GM21528 (cell line): ENCODE data around the gene PIK3R2.
A peak's percentile ranks its signal among the peaks of the same experiment; 100 is the strongest.
"Not testable (repeated sequence)": the region's sequence is repeated elsewhere in the genome, so short reads cannot be mapped to it uniquely, and the experiment has no call there.

ENCODE experiments used
- ATAC-seq: cut with Tn5 transposase; IDR thresholded peaks from one replicate; pipeline ENCODE4 v1.9.1; 2021; ENCODE audit warnings: mild to moderate bottlenecking, moderate library complexity; ENCODE audit not compliant: unreplicated experiment, low FRiP score

PIK3R2 gene

DNA sequence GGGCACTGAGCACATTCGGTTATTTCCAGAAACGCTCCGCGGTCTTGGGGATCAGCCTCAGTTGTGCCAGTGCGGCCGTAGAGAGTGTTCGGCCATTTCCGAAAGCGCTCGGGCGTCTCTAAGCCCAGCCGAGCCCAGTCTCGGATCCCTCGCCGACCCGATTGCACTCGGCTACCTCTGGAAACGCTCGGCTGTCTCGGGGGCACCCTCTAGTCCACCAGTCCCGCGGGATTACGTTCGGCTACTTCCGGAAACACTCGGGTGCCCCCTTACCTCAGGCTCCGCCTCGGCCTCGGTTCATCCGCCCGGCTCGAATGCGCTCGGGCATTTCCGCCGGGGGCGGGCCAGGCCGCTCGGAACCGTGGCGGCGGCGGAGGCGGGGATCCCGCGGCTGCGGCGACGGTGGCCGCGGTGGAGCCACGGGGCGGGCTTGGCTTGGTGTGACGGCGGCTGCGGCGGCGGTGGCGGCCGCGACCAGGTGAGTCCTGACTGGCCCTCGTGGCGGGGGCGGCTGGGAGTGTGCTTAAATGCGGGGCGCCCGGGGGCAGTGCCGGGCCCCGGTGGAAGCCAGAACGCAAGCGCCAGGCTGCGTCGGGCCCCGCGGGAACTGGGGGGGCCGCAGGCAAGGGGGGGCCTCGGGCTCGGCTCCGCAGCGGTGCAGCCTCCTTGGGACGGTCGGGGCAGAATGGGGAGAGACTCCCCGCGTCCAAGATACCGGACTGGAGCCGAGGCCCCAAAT is at the start of gene PIK3R2:
Gene PIK3R2, plus strand, starts transcription at position 347 of the 739 bp plus-strand sequence. CDS start 2,717 bp downstream, outside the sequence.
- peak; percentile 68 for ATAC-seq

DNA sequence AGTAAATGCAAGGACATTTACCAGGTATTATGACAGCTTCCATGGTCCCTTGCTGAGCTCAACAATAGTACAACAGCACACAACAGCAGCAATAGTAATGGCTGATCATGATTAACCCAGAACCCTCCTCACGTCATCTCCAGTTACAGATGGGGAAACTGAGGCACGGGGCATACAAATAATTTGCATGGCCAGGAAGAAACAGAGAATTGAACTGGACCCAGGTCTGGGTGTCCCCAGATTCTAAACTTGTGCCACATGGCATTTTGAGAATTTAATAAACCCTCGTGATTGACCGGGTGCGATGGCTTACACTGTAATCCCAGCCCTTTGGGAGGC is 48.2 kb upstream of the PIK3R2 start:
- ATAC-seq: no peak

DNA sequence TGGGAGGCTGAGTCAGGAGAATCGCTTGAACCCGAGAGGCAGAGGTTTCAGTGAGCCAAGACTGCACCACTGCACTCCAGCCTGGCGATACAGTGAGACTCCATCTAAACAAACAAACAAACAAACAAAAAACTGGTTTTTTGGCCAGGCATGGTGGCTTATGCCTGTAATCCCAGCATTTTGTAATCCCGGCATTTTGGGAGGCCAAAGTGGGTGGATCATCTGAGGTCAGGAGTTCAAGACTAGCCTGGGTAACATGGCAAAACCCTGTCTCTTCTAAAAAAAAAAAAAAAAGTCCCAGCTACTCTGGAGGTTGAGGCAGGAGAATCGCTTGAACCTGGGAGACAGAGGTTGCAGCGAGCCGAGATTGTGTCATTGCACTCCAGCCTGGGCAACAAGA is 47.7 kb upstream of the PIK3R2 start:
- not testable (repeated sequence) for ATAC-seq

GRCh38 chr19:18107235-18107634 is 45.7 kb upstream of the PIK3R2 start:
- ATAC-seq: no peak

GRCh38 chr19:18108897-18109296 is 44.1 kb upstream of the PIK3R2 start:
- ATAC-seq: no peak

DNA sequence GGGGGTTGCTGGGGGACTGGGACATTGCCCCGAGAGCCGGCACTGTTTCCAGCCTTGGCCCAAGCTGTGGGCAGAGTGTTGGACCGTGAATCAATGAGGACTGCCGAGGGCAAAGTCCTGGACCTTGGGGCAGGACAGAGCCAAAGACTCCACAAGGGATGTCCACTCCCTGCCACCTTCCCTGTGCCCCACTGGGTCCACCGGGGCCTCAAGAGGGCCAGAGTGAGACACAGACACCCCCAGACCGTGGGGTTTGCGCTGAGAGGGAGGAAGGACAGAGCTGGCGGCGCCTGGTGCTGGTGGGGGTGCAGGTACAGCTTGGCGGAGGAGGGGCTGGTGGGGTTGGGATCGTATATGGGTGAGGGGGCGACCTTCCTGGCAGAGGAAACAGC is 43.6 kb upstream of the PIK3R2 start:
- ATAC-seq: no peak

DNA sequence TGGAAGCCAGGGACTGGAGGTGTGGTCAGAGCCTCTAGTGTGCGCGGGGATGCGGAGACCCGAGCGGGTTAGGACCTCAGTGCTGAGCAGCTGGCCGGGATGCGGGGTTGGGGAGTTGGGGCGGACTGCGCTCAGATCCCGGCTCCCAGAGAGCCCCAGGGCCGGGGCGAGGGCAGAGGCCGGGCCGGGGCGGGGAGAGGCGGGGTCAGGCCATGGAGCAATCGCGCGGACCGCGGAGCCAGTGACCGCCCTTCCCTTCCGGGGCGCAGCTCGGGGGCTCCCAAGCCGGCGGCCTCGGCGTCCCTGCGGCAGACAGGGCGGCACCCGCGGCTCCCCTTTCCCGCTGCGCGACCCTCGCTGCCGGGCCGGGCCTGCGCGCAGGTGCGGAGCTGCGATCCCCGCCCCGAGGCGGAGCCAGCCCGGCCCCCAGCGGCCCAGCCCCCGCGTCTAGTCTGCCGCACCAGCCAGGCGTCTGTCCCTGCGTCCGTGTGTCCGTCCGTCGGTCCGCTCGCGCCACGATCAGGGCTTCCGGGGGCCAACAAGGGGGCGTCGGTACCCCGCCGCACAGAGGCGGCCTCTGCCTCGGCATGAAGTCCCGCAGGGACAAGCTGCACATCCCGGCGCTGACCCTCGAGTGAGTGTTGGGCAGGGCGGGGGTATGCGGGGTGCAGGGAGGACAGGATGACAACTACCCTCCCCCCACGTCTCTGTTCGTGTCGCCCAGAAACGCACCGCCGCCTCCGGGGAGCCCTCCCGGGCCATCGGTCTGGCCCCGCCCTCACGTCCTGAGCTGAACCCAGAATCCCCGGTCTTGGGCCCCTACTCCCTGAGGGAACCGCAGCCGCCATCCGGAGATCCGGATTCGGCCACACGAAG is 43.0 kb upstream of the PIK3R2 start:
- no peak for ATAC-seq

GRCh38 chr19:18110609-18111232 is 42.2 kb upstream of the PIK3R2 start:
- no peak for ATAC-seq

DNA sequence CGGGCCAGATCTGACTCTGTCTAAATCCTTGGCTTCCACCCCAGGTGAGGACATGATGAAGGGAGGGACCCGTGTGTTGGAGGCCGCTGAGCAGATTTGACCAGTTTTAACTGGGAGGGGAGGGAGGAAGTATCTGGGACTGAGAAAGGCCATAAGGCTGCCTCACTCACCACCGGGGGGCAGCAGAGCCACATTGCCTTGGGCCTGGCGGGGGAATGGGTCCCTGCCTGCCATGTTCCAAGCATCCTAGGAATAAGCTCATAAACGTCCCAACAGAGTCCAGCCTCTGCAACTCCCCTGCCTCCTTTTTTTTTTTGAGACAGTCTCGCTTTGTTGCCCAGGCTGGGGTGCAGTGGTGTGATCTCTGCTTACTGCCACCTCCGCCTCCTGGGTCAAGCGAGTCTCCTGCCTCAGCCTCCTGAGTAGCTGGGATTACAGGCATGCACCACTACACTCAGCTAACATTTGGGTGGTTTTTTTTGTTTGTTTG is 39.9 kb upstream of the PIK3R2 start:
- no peak for ATAC-seq

DNA sequence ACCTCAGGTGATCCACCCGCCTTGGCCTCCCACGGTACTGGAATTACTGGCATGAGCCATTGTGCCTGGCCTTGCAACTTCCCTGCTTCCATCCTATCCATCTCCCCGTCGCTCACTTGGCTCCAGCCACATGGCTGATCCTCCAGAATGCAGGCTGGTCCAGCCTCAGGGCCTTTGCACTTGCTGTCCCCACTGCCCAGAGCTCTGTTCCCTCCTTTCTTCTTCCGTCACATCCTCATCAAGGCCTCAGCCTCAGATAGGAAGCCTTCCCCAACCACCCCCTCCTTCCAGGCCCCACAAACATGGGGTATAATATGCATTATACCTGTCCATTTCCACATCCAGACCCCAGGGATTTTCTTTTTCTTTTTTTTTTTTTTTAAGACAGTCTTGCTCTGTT is 39.1 kb upstream of the PIK3R2 start:
- ATAC-seq: no peak

DNA sequence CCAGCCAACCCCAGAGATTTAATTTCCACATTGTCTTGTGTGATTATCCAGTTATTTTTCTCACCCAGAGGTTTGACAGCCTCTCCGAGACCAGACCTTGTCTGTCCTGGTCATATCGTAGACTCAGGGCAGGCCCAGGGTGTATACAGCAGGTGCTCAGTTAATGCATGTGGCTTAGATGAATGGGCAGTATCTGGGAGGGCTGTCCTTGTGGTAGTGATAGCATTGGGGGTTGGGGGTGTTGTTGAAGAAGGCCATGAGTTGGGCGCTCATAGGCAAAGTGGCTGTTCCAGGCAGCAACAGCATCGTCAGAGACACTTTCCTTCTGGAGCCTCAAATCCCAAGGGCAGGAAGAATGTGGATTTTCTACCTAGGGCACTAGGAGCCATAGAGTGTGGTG is 38.5 kb upstream of the PIK3R2 start:
- no peak for ATAC-seq

GRCh38 chr19:18117364-18117691 is 35.6 kb upstream of the PIK3R2 start:
- peak; percentile 19 for ATAC-seq

DNA sequence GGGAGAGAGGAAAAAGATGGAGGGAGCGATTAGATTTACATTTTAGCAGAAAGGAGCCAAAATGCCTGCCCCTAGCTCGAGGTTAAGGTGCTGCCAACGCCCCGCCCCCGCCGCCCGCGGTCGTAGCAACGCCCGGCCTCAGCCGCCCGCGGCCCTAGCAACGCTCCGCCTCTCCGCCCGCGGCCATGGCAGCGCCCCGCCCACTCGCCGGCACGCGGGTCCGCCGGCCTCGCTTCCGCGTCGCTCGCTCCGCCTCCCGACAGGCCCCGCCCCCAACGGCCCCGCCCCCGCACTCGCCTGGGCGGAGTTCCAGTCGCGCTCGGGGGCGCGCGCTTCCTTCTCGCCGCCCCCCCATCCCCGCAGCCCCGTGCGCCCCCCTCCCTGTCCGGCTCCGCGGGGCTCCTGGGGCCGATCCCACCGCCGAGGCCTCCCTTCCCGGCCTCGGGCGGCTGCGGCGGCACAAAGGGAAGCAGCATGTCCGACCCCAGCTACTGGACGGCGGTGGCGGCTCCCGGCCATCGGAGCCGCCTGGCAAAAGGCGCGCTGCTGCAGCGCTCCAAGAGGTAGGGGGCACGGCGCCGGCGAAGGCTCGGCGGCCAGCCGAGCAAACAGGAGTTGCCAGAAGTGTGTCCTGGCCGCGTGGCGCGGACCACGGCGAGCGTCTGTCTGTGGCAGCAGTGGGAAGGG is 35.1 kb upstream of the PIK3R2 start:
- peak; percentile 75 for ATAC-seq

DNA sequence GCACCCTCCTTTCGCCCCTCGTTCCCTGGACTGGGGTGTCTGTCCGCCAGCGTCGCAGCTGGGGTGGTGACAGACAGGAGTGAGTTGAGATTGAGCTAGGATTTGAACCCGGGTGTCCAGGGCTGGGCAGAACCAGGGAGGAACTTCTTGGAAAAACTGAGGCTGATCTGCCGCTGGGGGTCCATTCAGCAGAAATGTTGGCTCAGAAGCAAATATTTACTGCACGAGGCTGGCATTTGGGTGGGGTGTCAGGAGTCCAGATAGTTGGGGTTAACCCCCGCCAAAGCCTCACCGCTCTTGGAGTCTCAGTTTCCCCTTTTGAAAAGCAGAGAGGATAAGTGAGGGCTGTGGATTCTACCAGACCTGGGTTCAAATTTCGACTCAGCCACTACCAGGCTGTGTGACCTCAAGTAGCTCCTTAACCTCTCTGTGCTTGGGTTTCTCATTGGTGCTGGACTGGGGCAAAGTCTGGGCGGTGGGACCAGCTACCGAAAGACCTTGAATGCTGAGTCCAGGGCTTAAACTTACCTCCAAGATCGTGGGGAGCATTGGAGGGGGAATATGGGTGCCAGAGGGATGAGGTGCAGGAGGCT is 34.4 kb upstream of the PIK3R2 start:
- ATAC-seq: no peak

DNA sequence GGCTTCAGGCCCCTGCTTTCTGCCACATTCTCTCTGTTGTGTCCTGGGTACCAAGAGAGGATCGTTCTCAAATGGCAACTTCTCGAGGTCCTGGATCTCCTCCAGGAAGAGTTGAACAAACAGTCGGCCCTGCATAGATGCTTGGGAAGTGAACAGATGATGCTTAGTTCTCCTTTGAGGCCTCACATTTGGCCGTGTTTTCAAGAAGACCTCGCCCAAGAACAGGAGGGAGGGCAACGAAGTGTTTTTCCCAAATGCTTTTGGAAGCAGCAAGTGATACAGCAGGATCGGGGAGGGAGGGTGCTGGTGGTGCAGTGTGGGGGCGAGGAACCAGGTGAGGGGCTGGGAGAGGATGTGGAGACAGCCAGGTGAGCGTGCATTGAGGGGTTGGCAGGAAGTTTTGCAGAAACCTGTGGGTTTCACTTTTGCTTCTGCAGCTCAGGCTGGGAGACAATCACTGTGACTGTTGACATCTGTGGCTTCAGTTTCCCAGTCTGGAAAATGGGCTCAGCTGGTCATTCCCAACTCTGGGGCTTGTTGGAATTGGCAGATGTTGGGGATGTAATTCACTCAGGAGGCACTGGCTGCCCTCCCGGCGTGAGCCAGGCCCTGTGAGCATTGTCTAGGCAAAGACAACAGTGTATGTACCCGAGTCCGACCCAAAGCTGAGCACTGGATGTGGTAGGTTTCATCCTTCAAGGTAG is 33.8 kb upstream of the PIK3R2 start:
- no peak for ATAC-seq

DNA sequence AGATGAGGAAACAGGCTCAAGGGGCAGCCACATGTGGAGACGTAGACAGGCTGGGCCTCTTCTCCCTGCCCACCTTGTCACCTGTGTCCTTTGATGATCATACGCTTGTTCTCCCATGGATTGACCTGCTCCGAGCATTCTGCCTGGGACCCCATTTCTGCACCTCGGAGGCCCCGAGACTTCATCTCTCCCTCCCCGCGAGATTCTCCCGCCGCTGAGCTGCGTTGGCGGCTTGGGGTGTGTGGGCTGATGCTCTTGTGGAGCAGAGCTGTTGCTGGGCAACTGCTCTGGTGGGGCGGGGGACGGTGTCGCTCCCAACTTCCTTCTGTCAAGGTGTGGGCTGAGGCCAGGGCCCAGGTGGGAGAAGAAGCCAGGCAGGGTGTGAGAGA is 33.3 kb upstream of the PIK3R2 start:
- ATAC-seq: no peak

DNA sequence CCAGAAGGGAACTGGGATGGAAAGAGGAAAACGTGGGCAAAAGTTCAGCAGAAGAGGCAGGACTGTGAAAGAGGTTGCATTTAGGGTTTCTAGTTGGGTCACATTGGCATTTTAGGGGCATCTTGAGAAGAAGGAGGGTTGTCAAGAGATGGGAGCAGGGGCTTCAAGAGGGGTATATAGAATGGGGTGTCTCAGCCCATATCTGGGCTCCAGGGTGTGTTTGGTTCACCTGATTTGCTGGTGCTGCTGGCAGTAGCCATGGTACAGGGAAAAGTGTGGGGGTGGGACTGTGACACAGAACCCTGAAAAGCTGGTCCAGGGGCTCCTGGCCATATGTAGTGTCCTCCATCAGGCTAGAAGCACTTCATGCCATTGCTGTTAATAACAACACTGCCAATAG is 32.8 kb upstream of the PIK3R2 start:
- ATAC-seq: no peak

DNA sequence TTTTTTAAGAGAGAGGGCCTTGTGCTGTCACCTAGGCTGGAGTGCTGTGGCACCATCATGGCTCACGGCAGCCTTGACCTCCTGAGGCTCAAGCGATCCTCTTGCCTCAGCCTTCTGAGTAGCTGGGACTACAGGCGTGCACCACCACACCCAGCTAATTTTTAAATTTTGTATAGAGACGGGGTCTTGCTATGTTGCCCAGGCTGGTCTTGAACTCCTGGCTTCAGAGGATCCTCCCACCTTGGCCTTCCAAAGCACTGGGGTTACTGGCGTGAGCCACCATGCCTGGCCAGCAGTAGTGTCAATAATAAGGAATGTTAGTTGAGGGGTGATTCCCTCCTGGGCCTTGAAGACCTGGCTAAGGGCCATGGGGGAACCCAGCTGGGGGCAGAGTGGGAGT is 31.8 kb upstream of the PIK3R2 start:
- ATAC-seq: no peak

DNA sequence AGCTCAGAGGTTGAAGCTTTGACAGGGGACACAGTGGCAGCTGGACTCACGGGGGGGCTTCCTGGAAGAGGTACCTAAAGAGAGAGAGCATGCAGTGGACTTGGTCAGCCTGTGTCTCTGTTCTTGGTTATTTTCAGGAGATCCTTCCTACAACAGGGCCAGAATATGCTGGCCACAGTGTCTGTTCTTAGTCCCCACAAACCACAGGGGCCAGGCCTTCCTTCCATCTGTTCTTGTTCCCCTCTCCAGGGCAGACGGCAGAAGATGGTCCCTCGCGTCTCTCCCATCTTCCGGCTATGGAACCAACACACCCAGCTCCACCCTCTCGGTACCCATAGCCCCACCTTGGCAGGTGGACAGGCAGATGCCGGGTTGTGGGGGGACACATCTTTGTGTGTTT is 30.5 kb upstream of the PIK3R2 start:
- ATAC-seq: no peak
